Testis (tissue), 3 donors: ENCODE data around the gene HSD17B12. TPM values are rescaled to one million over a fixed set of nuclear protein-coding genes. Genes with fewer than 3 reads are reported as not detected.

Experiments
- DNase-seq: peaks from one replicate; pipeline ENCODE4 v3.0.0-alpha.2; 2019
- H3K27ac ChIP-seq, 2 donors: fragments of 200-600 bp; sonication (generic); one replicate each; pipeline ENCODE4 v1.5.1; 2019
- H3K27me3 ChIP-seq: fragments of 200-600 bp; sonication (generic); one replicate; pipeline ENCODE4 v1.5.1; 2019
- H3K36me3 ChIP-seq: fragments of 200-600 bp; sonication (generic); one replicate; pipeline ENCODE4 v1.5.1; 2017; ENCODE audit warnings: low read depth; ENCODE audit errors: missing control alignments
- H3K4me1 ChIP-seq: fragments of 200-600 bp; sonication (generic); one replicate; pipeline ENCODE4 v1.5.1; 2019
- H3K4me3 ChIP-seq, 2 donors: fragments of 200-600 bp; sonication (generic); one replicate each; pipeline ENCODE4 v1.5.1; 2017 to 2019
- H3K9me3 ChIP-seq: fragments of 200-600 bp; sonication (generic); one replicate; pipeline ENCODE4 v1.5.1; 2017
- CTCF ChIP-seq, 3 experiments: fragments of 450-650 bp in 2 of 3; fragments of 200-600 bp in 1 of 3; sonication (generic) in 1 of 3; IDR thresholded peaks; one replicate each; pipeline ENCODE4 v1.5.1; 2016 to 2019; ENCODE audit warnings: antibody characterized with exemption in 3 of 3, mild to moderate bottlenecking in 2 of 3, moderate library complexity in 1 of 3
- POLR2A ChIP-seq: fragments of 450-650 bp; IDR thresholded peaks from one replicate; pipeline ENCODE4 v1.6.1; 2017; ENCODE audit warnings: antibody characterized with exemption, mild to moderate bottlenecking, moderate library complexity
- WGBS, 2 donors: methylation state at CpG; one replicate each; pipeline ENCODE4 v1.1.5; 2018; 5-methylcytosine and 5-hydroxymethylcytosine counted together
- intact Hi-C: fragments of 100-400 bp; cut with DNase I; formaldehyde crosslinking; loops from one replicate; pipeline ENCODE4 v1.15.1; 2023; ENCODE audit warnings: low total_unique reads
- polyA plus RNA-seq: library from polyadenylated mRNA; stranded (reverse); fragments of 350-450 nt; fragmentation: Illumina TruSeq; extraction: RNeasy Lipid Tissue Mini Kit (QIAGEN cat#74804); gene quantifications from one replicate; pipeline ENCODE4 v1.2.3, GENCODE V29; 2014; ENCODE audit warnings: low read depth, low replicate concordance; ENCODE audit not compliant: insufficient read depth
- total RNA-seq, 2 donors: library from RNA; depleted of rRNA; stranded (reverse); fragments of >200 nt; gene quantifications; one replicate each; pipeline ENCODE4 v1.2.3, GENCODE V29; 2016

HSD17B12 gene
- total and polyA plus RNA-seq, 3 donors from 2014 or later, result 59.6 to 113 (median 93.5) TPM

GRCh38 chr11:43738600-43739409, 58.3 kb downstream of the HSD17B12 start:
- intact Hi-C loops, result no loop called here

GRCh38 chr11:43746670-43747069, 66.1 kb downstream of the HSD17B12 start:
- H3K36me3 ChIP-seq, result no peaks in the 10 kb centered on the region
- intact Hi-C loops, result no loop called here
- H3K27ac ChIP-seq, result peak overlapping the region; percentile 31 to 52
- TF ChIP-seq POLR2A (no peak), CTCF (IDR thresholded peaks at IDR 0.05) (no peak)
- no peaks in the 10 kb centered on the region for H3K9me3 ChIP-seq
- 82 to 87% methylated on average over 3 of the region's 3 CpGs for WGBS, 2 donors
- H3K4me1 ChIP-seq, result peaks cover 17% of the 10 kb centered on the region
- H3K4me3 ChIP-seq, result no peak overlapping the region
- DNase-seq, result no peak
- H3K27me3 ChIP-seq, result no peaks in the 10 kb centered on the region

More at GRCh38 chr11:43738600-43739409, 58.3 kb downstream of the HSD17B12 start:
- WGBS, 2 donors, result 31 to 44% methylated on average over 6 of the region's 6 CpGs
- no peaks in the 10 kb centered on the region for H3K36me3 ChIP-seq
- no peak for DNase-seq
- no peaks in the 10 kb centered on the region for H3K27me3 ChIP-seq
- peaks cover 52% of the 10 kb centered on the region for H3K4me1 ChIP-seq
- H3K27ac ChIP-seq, result peak overlapping the region; percentile 33 to 48
- H3K9me3 ChIP-seq, result no peaks in the 10 kb centered on the region
- no peak overlapping the region for H3K4me3 ChIP-seq
- TF ChIP-seq CTCF (IDR thresholded peaks at IDR 0.05), result no peak
- no peak for TF ChIP-seq POLR2A

- no peak overlapping the region for H3K4me3 ChIP-seq
- peak overlapping the region; percentile 31 to 52 for H3K27ac ChIP-seq
- TF ChIP-seq POLR2A, result no peak
- no peak for TF ChIP-seq CTCF (IDR thresholded peaks at IDR 0.05)
- no peaks in the 10 kb centered on the region for H3K9me3 ChIP-seq
- H3K4me1 ChIP-seq, result peaks cover 17% of the 10 kb centered on the region
- 64 to 76% methylated on average over 7 of the region's 7 CpGs for WGBS, 2 donors
- peak; percentile 58 for DNase-seq
- intact Hi-C loops, result no loop called here
- no peaks in the 10 kb centered on the region for H3K36me3 ChIP-seq
- no peaks in the 10 kb centered on the region for H3K27me3 ChIP-seq
Measured at GRCh38 chr11:43747130-43747802, 66.7 kb downstream of the HSD17B12 start.

GRCh38 chr11:43748095-43748494, 67.6 kb downstream of the HSD17B12 start:
- WGBS, 2 donors, result 73 to 76% methylated on average over 2 of the region's 2 CpGs
- Histone ChIP-seq H3K9me3 (no peaks in the 10 kb centered on the region), H3K27me3 (no peaks in the 10 kb centered on the region), H3K4me1 (peaks cover 17% of the 10 kb centered on the region), H3K4me3 (no peak overlapping the region), H3K27ac (peak overlapping the region; percentile 21 to 52), H3K36me3 (no peaks in the 10 kb centered on the region)
- DNase-seq, result no peak
- TF ChIP-seq POLR2A, result no peak
- no peak for TF ChIP-seq CTCF (IDR thresholded peaks at IDR 0.05)
- intact Hi-C loops, result no loop called here
